Ovary (tissue), 9 donors: ENCODE results near the gene AFTPH. TPM values are rescaled to one million over a fixed set of nuclear protein-coding genes. Genes with fewer than 3 reads are reported as not detected.

Source experiments
- DNase-seq, 5 donors: peaks; one replicate each; pipeline ENCODE4 v3.0.0-alpha.2; 2019 to 2020
- H3K27ac ChIP-seq, 2 donors: fragments of 200-600 bp; one replicate each; pipeline versions ENCODE4 v1.5.1 to v1.8.0; 2019 to 2022
- H3K27me3 ChIP-seq: fragments of 200-600 bp; one replicate; pipeline ENCODE4 v1.8.0; 2022
- H3K36me3 ChIP-seq: fragments of 200-600 bp; sonication (generic); one replicate; pipeline ENCODE4 v1.5.1; 2019
- H3K4me1 ChIP-seq: one replicate; pipeline ENCODE4 v1.8.1; 2013; ENCODE audit warnings: mild to moderate bottlenecking, moderate library complexity; ENCODE audit not compliant: insufficient read depth
- H3K4me3 ChIP-seq: fragments of 200-600 bp; sonication (generic); one replicate; pipeline ENCODE4 v1.5.1; 2017
- H3K9me3 ChIP-seq, 2 donors: fragments of 200-600 bp in 1 of 2; sonication (generic) in 1 of 2; one replicate each; pipeline versions ENCODE4 v1.5.1 to v1.8.1; 2013 to 2019; ENCODE audit warnings: mild to moderate bottlenecking in 1 of 2, moderate library complexity in 1 of 2
- EP300 ChIP-seq: sonication (generic); formaldehyde crosslinking; IDR thresholded peaks from one replicate; pipeline ENCODE4 v1.6.1; 2017; ENCODE audit warnings: antibody characterized with exemption
- POLR2A ChIP-seq: fragments of 450-650 bp; IDR thresholded peaks from one replicate; pipeline ENCODE4 v1.6.1; 2017; ENCODE audit warnings: antibody characterized with exemption, mild to moderate bottlenecking, moderate library complexity
- WGBS, 3 donors: extraction: QIAGEN DNeasy Blood & Tissue Kit in 1 of 3; methylation state at CpG; one replicate each; pipeline versions ENCODE4 v1.1.5 to v1.1.7; 2013 to 2017; 5-methylcytosine and 5-hydroxymethylcytosine counted together
- intact Hi-C, 4 donors: fragments of 100-400 bp; cut with DNase I; formaldehyde crosslinking; loops; one replicate each; pipeline versions ENCODE4 v1.11.0 to v1.15.1; 2022 to 2023
- polyA plus RNA-seq, 2 donors: library from polyadenylated mRNA; stranded (reverse); fragments of 200-250 nt in 1 of 2; fragments of 350-450 nt in 1 of 2; fragmentation: Illumina TruSeq in 1 of 2; extraction: RNeasy Lipid Tissue Mini Kit (QIAGEN cat#74804) in 1 of 2; gene quantifications; one replicate each; pipeline ENCODE4 v1.2.3, GENCODE V29; 2013 to 2014
- total RNA-seq, 7 donors: library from RNA; depleted of rRNA in 2 of 7; stranded (reverse); fragments of >200 nt in 2 of 7; fragmentation: NEBNext Ultra II Directional in 3 of 7; extraction: Animal tissue kit (Norgen Biotek cat#: 25700) in 3 of 7; gene quantifications; one replicate each; pipeline versions ENCODE4 v1.1.0 to v1.2.4, GENCODE V29; 2016 to 2023
- TF ChIP-seq, protein P1 (sequence below), 3 donors: fragments of 450-650 bp in 2 of 3; fragments of 200-600 bp in 1 of 3; IDR thresholded peaks; one replicate each; pipeline versions ENCODE4 v1.5.1 to v1.8.0; 2016 to 2022; ENCODE audit warnings: antibody characterized with exemption in 3 of 3, mild to moderate bottlenecking in 1 of 3
- donor health status: DM: no; HTN: no; CAD: no; lungs with moderate emphysema.
- donor health status: DM: no; HTN: no; CAD: no.
- donor health status: Bipolar disorder and iron deficiency.
- donor health status: DM: yes; HTN: yes; CAD: no.
- donor health status: DM: no; HTN: no; CAD: no.
- donor health status: DM: yes; HTN: yes; CAD: no.

Gene AFTPH
- total and polyA plus RNA-seq, 9 donors = 18.5 to 33.8 (median 27.6) TPM

DNA sequence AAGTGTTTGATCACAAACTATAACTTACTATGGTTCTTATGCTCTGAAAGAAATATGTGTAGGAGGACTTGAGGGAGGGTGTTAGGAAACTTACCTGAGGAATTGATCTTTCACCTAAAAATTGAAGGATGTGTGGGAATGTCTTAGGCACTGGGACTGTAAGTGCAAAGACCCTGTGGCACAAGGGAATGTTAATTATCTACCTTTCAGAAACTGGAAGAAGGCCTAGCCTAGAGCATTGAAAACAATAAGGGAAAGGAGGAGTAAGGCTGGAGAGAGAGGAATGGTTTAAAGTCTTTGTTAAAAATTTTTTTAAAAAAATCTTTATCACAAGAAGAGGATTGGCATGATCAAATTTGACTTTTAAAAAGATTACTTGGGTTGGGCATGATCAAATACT is 7.9 kb downstream of the AFTPH start:
- no peaks in the 10 kb centered on the region for H3K9me3 ChIP-seq
- intact Hi-C loops = no loop called here
- no peaks in the 10 kb centered on the region for H3K4me1 ChIP-seq
- TF ChIP-seq EP300 (no peak), POLR2A (no peak)
- TF ChIP-seq, protein P1, sequence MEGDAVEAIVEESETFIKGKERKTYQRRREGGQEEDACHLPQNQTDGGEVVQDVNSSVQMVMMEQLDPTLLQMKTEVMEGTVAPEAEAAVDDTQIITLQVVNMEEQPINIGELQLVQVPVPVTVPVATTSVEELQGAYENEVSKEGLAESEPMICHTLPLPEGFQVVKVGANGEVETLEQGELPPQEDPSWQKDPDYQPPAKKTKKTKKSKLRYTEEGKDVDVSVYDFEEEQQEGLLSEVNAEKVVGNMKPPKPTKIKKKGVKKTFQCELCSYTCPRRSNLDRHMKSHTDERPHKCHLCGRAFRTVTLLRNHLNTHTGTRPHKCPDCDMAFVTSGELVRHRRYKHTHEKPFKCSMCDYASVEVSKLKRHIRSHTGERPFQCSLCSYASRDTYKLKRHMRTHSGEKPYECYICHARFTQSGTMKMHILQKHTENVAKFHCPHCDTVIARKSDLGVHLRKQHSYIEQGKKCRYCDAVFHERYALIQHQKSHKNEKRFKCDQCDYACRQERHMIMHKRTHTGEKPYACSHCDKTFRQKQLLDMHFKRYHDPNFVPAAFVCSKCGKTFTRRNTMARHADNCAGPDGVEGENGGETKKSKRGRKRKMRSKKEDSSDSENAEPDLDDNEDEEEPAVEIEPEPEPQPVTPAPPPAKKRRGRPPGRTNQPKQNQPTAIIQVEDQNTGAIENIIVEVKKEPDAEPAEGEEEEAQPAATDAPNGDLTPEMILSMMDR (IDR thresholded peaks at IDR 0.05) = no peak
- H3K27me3 ChIP-seq = no peaks in the 10 kb centered on the region
- H3K4me3 ChIP-seq = no peak overlapping the region
- DNase-seq = no peak
- no peak overlapping the region for H3K27ac ChIP-seq
- no peaks in the 10 kb centered on the region for H3K36me3 ChIP-seq

DNA sequence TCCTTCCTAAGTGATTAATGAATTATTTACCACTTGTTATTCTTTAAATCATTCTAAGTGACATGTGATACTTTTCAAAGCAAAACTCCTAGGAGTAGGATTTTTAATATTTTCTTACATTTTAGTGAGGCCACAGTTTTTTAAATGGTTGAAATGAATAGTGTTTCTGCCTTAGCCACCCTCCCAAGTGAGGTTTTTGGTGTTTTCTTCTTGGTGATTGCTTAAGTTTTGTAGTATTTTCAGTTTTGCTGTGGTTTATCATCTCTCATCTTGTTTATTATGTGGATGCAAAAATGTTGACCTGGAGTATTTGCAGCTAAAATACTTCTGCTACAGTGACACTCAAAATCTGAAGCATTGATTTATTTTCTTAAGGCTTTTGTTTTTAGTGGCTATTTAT is 9.8 kb downstream of the AFTPH start:
- Histone ChIP-seq H3K4me3 (no peak overlapping the region), H3K27me3 (no peaks in the 10 kb centered on the region), H3K36me3 (no peaks in the 10 kb centered on the region), H3K4me1 (no peaks in the 10 kb centered on the region), H3K27ac (no peak overlapping the region), H3K9me3 (no peaks in the 10 kb centered on the region)
- DNase-seq = no peak
- TF ChIP-seq, protein P1 (IDR thresholded peaks at IDR 0.05) = no peak
- TF ChIP-seq POLR2A (no peak), EP300 (no peak)
- intact Hi-C loops = no loop called here

DNA sequence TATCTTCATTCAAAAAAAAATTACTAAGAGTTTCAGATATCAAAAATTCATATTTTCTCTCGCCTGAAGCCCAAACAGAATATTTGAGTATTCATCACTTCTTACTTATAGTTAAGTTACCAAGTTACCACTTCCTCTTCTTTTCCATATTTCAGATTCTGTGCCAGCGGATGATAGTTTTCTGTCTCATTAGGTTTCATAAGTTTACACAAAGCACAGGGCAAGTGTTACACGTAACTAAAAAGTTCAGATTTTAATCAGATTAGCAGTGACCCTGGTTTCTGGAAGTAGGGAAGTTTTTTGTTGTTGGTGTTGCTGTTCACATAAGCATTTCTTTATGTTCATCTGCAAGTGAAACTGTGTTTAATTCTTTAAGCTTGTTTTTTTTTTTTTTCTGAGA is 10.2 kb downstream of the AFTPH start:
- TF ChIP-seq EP300 (no peak), POLR2A (no peak)
- TF ChIP-seq, protein P1 (IDR thresholded peaks at IDR 0.05) = no peak
- Histone ChIP-seq H3K4me1 (no peaks in the 10 kb centered on the region), H3K9me3 (no peaks in the 10 kb centered on the region), H3K4me3 (no peak overlapping the region), H3K27ac (no peak overlapping the region), H3K27me3 (no peaks in the 10 kb centered on the region), H3K36me3 (no peaks in the 10 kb centered on the region)
- no peak for DNase-seq
- WGBS, 3 donors = 87 to 93% (median 91%) methylated on average over 3 of the region's 3 CpGs
- intact Hi-C loops = no loop called here

DNA sequence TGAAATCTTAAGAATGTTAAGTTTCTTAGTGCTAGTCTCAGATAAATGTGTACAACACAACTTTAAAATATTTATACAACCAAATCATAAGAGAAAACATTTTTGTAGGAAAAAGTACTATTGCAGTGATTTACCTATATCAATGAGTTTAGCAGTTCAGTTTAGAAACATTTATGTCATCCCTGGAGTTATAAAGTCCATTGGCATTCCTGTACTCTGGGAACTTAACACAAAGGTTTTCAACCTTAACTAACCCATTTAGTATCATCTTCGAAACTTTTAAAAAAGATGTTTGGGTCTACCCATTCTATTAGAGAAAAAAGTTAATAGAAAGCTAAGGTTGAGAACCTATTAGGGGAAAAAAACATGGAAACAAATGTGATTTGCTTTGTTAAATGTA is 10.9 kb downstream of the AFTPH start:
- intact Hi-C loops = no loop called here
- no peak for TF ChIP-seq EP300
- TF ChIP-seq, protein P1 (IDR thresholded peaks at IDR 0.05) = no peak
- TF ChIP-seq POLR2A = no peak
- H3K4me3 ChIP-seq = no peak overlapping the region
- H3K27me3 ChIP-seq = no peaks in the 10 kb centered on the region
- 92 to 95% (median 95%) methylated on average over 1 of the region's 1 CpG for WGBS, 3 donors
- H3K27ac ChIP-seq = no peak overlapping the region
- DNase-seq = no peak
- H3K9me3 ChIP-seq = no peaks in the 10 kb centered on the region
- H3K4me1 ChIP-seq = no peaks in the 10 kb centered on the region
- H3K36me3 ChIP-seq = no peaks in the 10 kb centered on the region

DNA sequence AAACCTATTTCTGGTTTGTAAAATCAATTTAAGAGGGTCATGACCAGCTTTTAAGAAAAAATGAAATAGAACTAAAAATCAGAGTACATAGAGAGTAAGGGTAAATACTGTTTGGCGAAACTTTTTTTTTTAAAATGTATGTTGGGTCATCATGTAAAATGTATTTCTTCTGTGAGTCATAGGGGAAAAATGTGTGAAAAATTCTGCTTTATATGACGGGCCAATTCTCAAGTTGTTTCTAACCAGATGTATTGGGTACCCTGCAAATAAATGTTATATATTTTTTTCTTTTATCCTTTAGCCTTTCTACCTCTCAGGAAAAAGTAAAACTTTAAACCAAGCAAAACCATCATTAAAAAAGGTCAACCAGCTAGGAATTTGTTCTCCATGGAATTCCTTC is 13.9 kb downstream of the AFTPH start:
- H3K27ac ChIP-seq = no peak overlapping the region
- intact Hi-C loops = no loop called here
- TF ChIP-seq EP300 = no peak
- TF ChIP-seq, protein P1 (IDR thresholded peaks at IDR 0.05) = no peak
- TF ChIP-seq POLR2A = no peak

More for the DNA sequence above, 13.9 kb downstream of the AFTPH start:
- H3K36me3 ChIP-seq = no peaks in the 10 kb centered on the region
- no peaks in the 10 kb centered on the region for H3K27me3 ChIP-seq
- H3K9me3 ChIP-seq = no peaks in the 10 kb centered on the region
- 92 to 93% (median 93%) methylated on average over 2 of the region's 2 CpGs for WGBS, 3 donors
- H3K4me3 ChIP-seq = no peak overlapping the region
- H3K4me1 ChIP-seq = no peaks in the 10 kb centered on the region
- no peak for DNase-seq
